ENCODE measurements around the gene NDST3. TPM values are rescaled to one million over a fixed set of nuclear protein-coding genes. Genes with fewer than 3 reads are reported as not detected.
"Not testable (repeated sequence)": the region's sequence is repeated elsewhere in the genome, so short reads cannot be mapped to it uniquely, and the experiment has no call there.

The NDST3 gene
- total RNA-seq, 1 donor from 2014 or later: not detected

- intact Hi-C loops (cut with DNase I): no loop called here
- DNase-seq (no peak), ATAC-seq (ENCODE audit: poor library complexity) (no peak)
These were observed 249.9 kb downstream of the NDST3 start for GRCh38 chr4:118284169-118284568.

GRCh38 chr4:118285931-118286330 lies 251.6 kb downstream of the NDST3 start:
- ATAC-seq (ENCODE audit: poor library complexity) (no peak), DNase-seq (no peak)
- intact Hi-C loops (cut with DNase I): no loop called here

GRCh38 chr4:118286685-118287084 lies 252.4 kb downstream of the NDST3 start:
- ATAC-seq (ENCODE audit: poor library complexity) (no peak), DNase-seq (no peak)
- intact Hi-C loops (cut with DNase I): no loop called here

DNA sequence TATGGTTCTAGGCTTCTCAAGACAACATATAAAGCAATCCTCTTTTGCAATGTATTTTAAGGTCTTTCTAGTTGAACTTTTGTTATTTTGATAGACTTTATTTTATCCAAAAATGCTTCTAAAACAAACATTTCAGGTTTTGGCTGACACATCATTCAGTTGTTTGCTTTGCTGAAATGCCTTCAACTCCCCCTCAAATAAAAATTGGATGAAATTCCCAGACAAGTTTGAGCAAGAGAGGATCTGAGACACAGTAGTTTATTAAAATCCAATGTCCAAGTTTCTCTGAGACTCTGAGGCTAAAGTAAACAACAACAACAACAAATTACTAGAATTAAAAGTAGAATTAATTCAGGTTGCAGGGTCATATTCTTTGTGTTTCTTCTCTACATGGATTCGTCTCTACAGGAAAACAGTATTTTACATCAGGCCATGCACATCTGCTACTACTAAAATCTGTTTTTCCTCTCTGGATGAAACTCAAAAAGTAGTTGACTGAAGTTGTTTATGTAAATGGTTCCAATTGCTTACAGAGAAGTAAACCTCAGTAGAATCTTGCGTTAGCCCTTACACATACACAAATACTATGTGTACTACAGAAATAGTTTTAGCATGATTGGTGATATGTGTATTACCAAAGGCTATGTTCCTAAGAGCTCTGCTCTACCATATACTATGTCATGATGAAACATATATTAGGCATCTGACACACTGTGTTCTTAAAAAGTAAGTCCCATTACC lies 253.6 kb downstream of the NDST3 start:
- intact Hi-C loops (cut with DNase I): no loop called here
- ATAC-seq (ENCODE audit: poor library complexity) (no peak), DNase-seq (no peak)

DNA sequence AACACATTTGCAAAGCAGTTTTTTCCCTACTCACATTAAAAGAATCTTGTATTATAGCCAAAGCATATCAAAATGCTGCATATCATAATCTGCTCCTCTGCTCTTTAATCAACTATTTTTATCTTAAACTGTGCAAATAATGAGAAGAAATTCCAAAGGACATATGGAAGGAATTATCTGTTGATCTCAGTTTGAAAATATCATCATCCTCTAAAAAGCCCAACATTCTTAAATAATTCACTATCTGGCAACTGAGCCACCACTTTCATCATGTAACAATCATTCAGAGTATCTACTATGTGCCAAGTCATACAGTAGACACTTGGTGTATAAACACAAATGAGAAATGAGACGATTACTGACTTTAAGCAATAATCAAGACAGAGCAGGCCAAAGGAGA lies 255.5 kb downstream of the NDST3 start:
- intact Hi-C loops (cut with DNase I): no loop called here
- no peak for ATAC-seq (ENCODE audit: poor library complexity)
- DNase-seq: no peak

- intact Hi-C loops (cut with DNase I): no loop called here
- no peak for DNase-seq
- no peak for ATAC-seq (ENCODE audit: poor library complexity)
These were observed 256.7 kb downstream of the NDST3 start for GRCh38 chr4:118290951-118291350.

DNA sequence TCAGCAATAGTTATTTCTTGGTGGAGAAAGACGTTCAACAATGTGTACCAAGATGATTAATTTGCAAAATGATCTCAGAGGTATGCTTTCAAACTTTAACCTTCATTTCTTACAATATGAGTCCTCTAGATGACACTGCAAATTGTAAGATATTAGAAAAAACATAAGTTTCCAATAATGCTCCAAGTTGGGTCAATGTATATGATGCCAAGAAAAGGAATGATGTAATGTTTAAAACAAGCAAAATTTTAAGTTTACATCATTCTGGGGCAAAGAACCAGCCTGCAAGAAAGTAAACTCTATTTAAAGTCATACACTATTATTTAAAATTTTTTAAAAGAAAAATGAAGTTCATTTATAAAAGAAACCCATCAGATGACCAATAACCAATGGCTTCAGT lies 262.4 kb downstream of the NDST3 start:
- intact Hi-C loops (cut with DNase I): no loop called here
- ATAC-seq (ENCODE audit: poor library complexity) (no peak), DNase-seq (no peak)

GRCh38 chr4:118299619-118300018 lies 265.3 kb downstream of the NDST3 start:
- intact Hi-C loops (cut with DNase I); DNase-seq; ATAC-seq (ENCODE audit: poor library complexity): not testable (repeated sequence)

GRCh38 chr4:118307643-118308042 lies 273.4 kb downstream of the NDST3 start:
- intact Hi-C loops (cut with DNase I): no loop called here
- DNase-seq: no peak

More at GRCh38 chr4:118307643-118308042, 273.4 kb downstream of the NDST3 start:
- no peak for ATAC-seq (ENCODE audit: poor library complexity)
